Prostate gland (tissue), 2 donors: ENCODE results near the gene PIP5K1B.

Experiments
- POLR2A ChIP-seq: fragments of 450-650 bp; IDR thresholded peaks from one replicate; pipeline ENCODE4 v1.6.1; 2016; ENCODE audit warnings: antibody characterized with exemption, mild to moderate bottlenecking
- POLR2AphosphoS5 ChIP-seq: sonication (generic); formaldehyde crosslinking; IDR thresholded peaks from one replicate; pipeline ENCODE4 v1.6.1; 2017; ENCODE audit warnings: antibody characterized with exemption
- TF ChIP-seq, protein P1 (sequence below), 4 experiments: fragments of 200-600 bp in 2 of 4; fragments of 450-650 bp in 2 of 4; sonication (generic) in 2 of 4; IDR thresholded peaks; 1 replicate in 3 of 4; 2 replicates in 1 of 4; pipeline ENCODE4 v1.5.1; 2016 to 2019; ENCODE audit warnings: antibody characterized with exemption in 4 of 4, mild to moderate bottlenecking in 2 of 4, moderate library complexity in 2 of 4

DNA sequence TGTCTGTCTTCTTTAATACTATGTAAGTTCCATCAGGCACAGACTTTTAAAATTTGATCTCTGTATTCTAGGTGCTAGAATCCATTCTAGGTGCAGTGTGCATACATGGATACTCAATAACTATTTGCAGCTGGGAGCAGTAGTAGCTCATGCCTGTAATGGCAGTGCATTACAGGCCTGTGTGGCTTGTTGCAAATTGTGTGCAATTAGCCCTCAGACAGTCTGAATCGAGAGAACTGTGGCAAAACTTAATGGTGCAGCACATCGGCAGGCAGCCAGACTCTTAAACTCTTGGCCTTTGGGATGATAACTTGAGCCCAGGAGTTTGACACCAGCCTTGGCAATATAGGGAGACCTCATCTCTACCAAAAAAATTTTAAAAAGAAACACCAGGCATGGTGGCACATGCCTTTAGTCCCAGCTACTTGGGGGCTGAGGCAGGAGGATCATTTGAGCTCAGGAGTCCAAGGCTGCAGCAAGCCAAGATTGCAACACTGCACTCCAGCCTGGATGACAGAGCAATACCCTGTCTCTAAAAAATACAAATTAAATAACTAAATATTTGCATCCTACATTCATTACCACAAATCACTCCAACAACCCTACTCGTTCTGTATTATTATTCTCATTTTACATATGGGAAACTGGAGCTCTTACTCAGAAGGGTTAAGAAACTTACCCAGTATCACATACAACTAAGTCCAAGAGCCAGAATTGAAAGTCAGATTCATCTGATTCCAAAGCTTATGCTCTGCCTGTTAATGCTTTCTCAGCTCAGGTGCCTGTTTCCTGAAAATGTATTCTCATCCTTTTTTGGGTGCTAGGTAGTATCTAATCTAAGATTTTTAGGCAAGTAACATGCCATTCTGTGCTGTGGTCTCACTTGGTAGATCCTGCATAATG lies 278.7 kb downstream of the PIP5K1B start:
- TF ChIP-seq, protein P1, sequence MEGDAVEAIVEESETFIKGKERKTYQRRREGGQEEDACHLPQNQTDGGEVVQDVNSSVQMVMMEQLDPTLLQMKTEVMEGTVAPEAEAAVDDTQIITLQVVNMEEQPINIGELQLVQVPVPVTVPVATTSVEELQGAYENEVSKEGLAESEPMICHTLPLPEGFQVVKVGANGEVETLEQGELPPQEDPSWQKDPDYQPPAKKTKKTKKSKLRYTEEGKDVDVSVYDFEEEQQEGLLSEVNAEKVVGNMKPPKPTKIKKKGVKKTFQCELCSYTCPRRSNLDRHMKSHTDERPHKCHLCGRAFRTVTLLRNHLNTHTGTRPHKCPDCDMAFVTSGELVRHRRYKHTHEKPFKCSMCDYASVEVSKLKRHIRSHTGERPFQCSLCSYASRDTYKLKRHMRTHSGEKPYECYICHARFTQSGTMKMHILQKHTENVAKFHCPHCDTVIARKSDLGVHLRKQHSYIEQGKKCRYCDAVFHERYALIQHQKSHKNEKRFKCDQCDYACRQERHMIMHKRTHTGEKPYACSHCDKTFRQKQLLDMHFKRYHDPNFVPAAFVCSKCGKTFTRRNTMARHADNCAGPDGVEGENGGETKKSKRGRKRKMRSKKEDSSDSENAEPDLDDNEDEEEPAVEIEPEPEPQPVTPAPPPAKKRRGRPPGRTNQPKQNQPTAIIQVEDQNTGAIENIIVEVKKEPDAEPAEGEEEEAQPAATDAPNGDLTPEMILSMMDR (IDR thresholded peaks at IDR 0.05): no peak
- no peak for TF ChIP-seq POLR2AphosphoS5
- TF ChIP-seq POLR2A: no peak
